SK-N-SH (cell line): ENCODE data around the gene RSAD2.

Experiments
- CTCF ChIP-seq: fragments of 200-600 bp; sonication (generic); IDR thresholded peaks from 2 replicates; pipeline ENCODE4 v1.6.1; 2017; ENCODE audit warnings: antibody characterized with exemption, mild to moderate bottlenecking, moderate library complexity
- EP300 ChIP-seq, 2 experiments: IDR thresholded peaks; 2 replicates each; pipeline versions ENCODE4 v1.4.0 to v1.6.1; 2012; ENCODE audit warnings: borderline replicate concordance in 1 of 2, low read depth in 1 of 2, low read length in 1 of 2
- GABPA ChIP-seq: IDR thresholded peaks from 2 replicates; pipeline ENCODE4 v1.4.0; 2012; ENCODE audit warnings: low read depth, mild to moderate bottlenecking
- RFX5 ChIP-seq: IDR thresholded peaks from 2 replicates; pipeline ENCODE4 v1.6.1; 2012; ENCODE audit warnings: mild to moderate bottlenecking, improper control_type of control experiment, low read length
- TAF1 ChIP-seq: IDR thresholded peaks from 2 replicates; pipeline ENCODE4 v1.6.1; 2012; ENCODE audit warnings: low read depth, mild to moderate bottlenecking, low read length, moderate library complexity, borderline replicate concordance

DNA sequence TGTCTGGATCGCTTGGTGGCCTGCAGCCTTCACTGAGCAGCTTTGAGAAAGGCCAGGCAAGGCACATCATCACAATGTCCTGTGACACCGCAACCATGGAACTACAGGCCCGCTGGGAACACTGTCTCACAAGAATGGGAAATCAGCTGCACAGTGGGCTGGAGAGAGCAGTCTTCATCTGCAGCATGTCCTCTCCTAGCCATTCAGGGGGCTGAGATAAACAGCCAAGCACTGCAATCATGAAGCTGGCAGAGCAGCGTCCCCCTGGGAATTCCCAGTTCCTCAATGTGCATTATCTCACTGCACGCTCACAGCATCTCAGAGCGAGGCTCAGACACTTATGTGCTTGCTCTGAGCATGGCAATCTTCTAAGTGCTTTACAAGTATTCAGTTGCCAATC, 13.8 kb upstream of the RSAD2 start:
- no peak for TF ChIP-seq RFX5
- no peak for TF ChIP-seq TAF1
- no peak for TF ChIP-seq CTCF
- TF ChIP-seq GABPA = no peak
- TF ChIP-seq EP300 (IDR thresholded peaks at IDR 0.05; ENCODE audit: borderline replicate concordance in 1 of 2, low read depth in 1 of 2, low read length in 1 of 2) = no peak
